HepG2 (cell line): ENCODE measurements around the gene PSPH. TPM values are rescaled to one million over a fixed set of nuclear protein-coding genes. Genes with fewer than 3 reads are reported as not detected.

ENCODE experiments used
- DPF2 ChIP-seq: sonication (generic); formaldehyde crosslinking; IDR thresholded peaks from 2 replicates; pipeline ENCODE4 v1.4.0; 2020; ENCODE audit warnings: mild to moderate bottlenecking, low read depth, missing genetic modification reagents, borderline replicate concordance
- ELF4 ChIP-seq: sonication (generic); formaldehyde crosslinking; IDR thresholded peaks from 2 replicates; pipeline ENCODE4 v1.5.0; 2020; ENCODE audit warnings: missing genetic modification reagents, mild to moderate bottlenecking, moderate library complexity, borderline replicate concordance
- FOXJ3 ChIP-seq: sonication (generic); formaldehyde crosslinking; IDR thresholded peaks from 2 replicates; pipeline ENCODE4 v1.4.0; 2020; ENCODE audit warnings: missing genetic modification reagents, mild to moderate bottlenecking, borderline replicate concordance
- HMG20B ChIP-seq: conservative IDR thresholded peaks from 2 replicates; pipeline ENCODE4 v1.6.1; 2016; ENCODE audit warnings: missing genetic modification reagents, missing compliant biosample characterization
- HOXA7 ChIP-seq: sonication (generic); formaldehyde crosslinking; IDR thresholded peaks from 2 replicates; pipeline ENCODE4 v1.8.1; 2022; ENCODE audit warnings: mild to moderate bottlenecking, missing genetic modification reagents, moderate library complexity
- HOXD1 ChIP-seq: sonication (generic); formaldehyde crosslinking; IDR thresholded peaks from 2 replicates; pipeline ENCODE4 v1.5.0; 2020; ENCODE audit warnings: missing genetic modification reagents
- KLF13 ChIP-seq: sonication (generic); formaldehyde crosslinking; IDR thresholded peaks from 2 replicates; pipeline ENCODE4 v1.4.0; 2020; ENCODE audit warnings: mild to moderate bottlenecking, missing genetic modification reagents
- LCORL ChIP-seq, 2 experiments: fragments of 450-650 bp in 1 of 2; sonication (generic) in 1 of 2; formaldehyde crosslinking in 1 of 2; IDR thresholded peaks; 2 replicates each; pipeline versions ENCODE4 v1.5.0 to v1.6.1; 2017 to 2020; ENCODE audit warnings: antibody characterized with exemption in 1 of 2, missing genetic modification reagents in 1 of 2
- PHF5A ChIP-seq: IDR thresholded peaks from one replicate; pipeline ENCODE4 v1.6.1; 2018; ENCODE audit warnings: low read depth, missing genetic modification reagents; ENCODE audit not compliant: unreplicated experiment
- SSRP1 ChIP-seq: IDR thresholded peaks from 2 replicates; pipeline ENCODE4 v1.6.1; 2016; ENCODE audit warnings: control low read depth
- TARDBP ChIP-seq: sonication (generic); formaldehyde crosslinking; IDR thresholded peaks from 2 replicates; pipeline ENCODE4 v1.8.0; 2022; ENCODE audit warnings: mild to moderate bottlenecking, missing genetic modification reagents
- U2AF1 ChIP-seq: fragments of 200-400 bp; formaldehyde crosslinking; optimal IDR thresholded peaks from 2 replicates; pipeline ENCODE3; 2017; ENCODE audit warnings: mild to moderate bottlenecking, low read depth, low read length
- YEATS2 ChIP-seq: sonication (generic); formaldehyde crosslinking; IDR thresholded peaks from 2 replicates; pipeline ENCODE4 v1.4.0; 2020; ENCODE audit warnings: missing genetic modification reagents, borderline replicate concordance
- ZFYVE20 ChIP-seq: sonication (generic); formaldehyde crosslinking; IDR thresholded peaks from 2 replicates; pipeline ENCODE4 v1.8.0; 2023; ENCODE audit warnings: low read depth, mild to moderate bottlenecking, moderate library complexity, missing genetic modification reagents, borderline replicate concordance
- ZKSCAN1 ChIP-seq: fragments of 150-350 bp; IDR thresholded peaks from 2 replicates; pipeline ENCODE4 v1.6.1; 2014; ENCODE audit warnings: low read length
- ZNF263 ChIP-seq: sonication (generic); formaldehyde crosslinking; IDR thresholded peaks from 2 replicates; pipeline ENCODE4 v1.4.0; 2020; ENCODE audit warnings: missing genetic modification reagents
- ZNF34 ChIP-seq: sonication (generic); formaldehyde crosslinking; IDR thresholded peaks from 2 replicates; pipeline ENCODE4 v1.4.0; 2020; ENCODE audit warnings: mild to moderate bottlenecking, missing genetic modification reagents, borderline replicate concordance
- ZNF382 ChIP-seq: sonication (generic); formaldehyde crosslinking; IDR thresholded peaks from 2 replicates; pipeline ENCODE4 v1.5.0; 2020; ENCODE audit warnings: missing genetic modification reagents, mild to moderate bottlenecking, borderline replicate concordance
- polyA plus RNA-seq, 8 experiments: library from polyadenylated mRNA; depleted of rRNA in 3 of 8; stranded (reverse) in 7 of 8; unstranded in 1 of 8; fragments of >200 nt; fragmentation: Illumina TruSeq in 4 of 8; extraction: Trizol in 4 of 8; gene quantifications; 2 replicates each; pipeline versions ENCODE4 v1.2.1 to v1.2.3, GENCODE V29; 2011 to 2016; ENCODE audit warnings: low read depth in 4 of 8, missing spikeins in 1 of 8, mixed read lengths in 1 of 8; ENCODE audit not compliant: insufficient read depth in 1 of 8
- total RNA-seq, 5 experiments: library from RNA; depleted of rRNA; stranded (reverse); fragments of >200 nt; fragmentation: Illumina TruSeq; extraction: Trizol; gene quantifications; 2 replicates each; pipeline ENCODE4 v1.2.3, GENCODE V29; 2016; ENCODE audit warnings: low read depth in 1 of 5
- TF ChIP-seq, protein P1 (sequence below): sonication (generic); formaldehyde crosslinking; IDR thresholded peaks from 2 replicates; pipeline ENCODE4 v1.9.0; 2021; ENCODE audit warnings: mild to moderate bottlenecking, missing genetic modification reagents
- TF ChIP-seq, protein P2 (sequence below): IDR thresholded peaks from 2 replicates; pipeline ENCODE4 v1.6.1; 2016; ENCODE audit warnings: missing genetic modification reagents, missing compliant biosample characterization
- TF ChIP-seq, protein P3 (sequence below): sonication (generic); formaldehyde crosslinking; IDR thresholded peaks from 2 replicates; pipeline ENCODE4 v1.8.1; 2022; ENCODE audit warnings: low read depth, mild to moderate bottlenecking, missing genetic modification reagents

The PSPH gene
- total and polyA plus RNA-seq, 2 of the 13 experiments (the other 11 are each of a cell fraction or from before 2014, with no cell fraction given): 85.5 to 124 TPM

DNA sequence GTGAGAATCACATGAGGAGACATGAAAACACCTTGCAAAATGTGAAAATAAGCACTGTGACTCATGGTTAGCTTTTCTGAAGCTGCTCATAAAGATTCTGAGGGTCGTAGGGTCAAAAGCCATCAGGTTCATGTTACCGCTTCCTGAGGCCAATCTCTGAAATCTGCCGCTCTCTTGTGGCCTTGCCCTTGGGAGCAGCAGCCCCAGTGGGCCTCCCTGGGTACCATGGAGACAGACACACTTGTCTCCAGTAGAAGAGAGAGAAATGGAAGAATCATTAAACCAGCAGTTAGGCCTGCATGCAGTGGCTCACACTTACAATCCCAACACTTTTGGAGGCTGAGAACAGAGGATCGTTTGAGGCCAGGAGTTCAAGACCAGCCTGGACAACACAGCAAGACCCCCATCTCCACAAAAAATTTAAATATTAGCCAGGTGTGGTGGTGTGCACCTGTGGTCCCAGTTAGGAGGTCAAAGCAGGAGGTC lies 44.0 kb downstream of the PSPH start (continued):
- TF ChIP-seq, protein P1, sequence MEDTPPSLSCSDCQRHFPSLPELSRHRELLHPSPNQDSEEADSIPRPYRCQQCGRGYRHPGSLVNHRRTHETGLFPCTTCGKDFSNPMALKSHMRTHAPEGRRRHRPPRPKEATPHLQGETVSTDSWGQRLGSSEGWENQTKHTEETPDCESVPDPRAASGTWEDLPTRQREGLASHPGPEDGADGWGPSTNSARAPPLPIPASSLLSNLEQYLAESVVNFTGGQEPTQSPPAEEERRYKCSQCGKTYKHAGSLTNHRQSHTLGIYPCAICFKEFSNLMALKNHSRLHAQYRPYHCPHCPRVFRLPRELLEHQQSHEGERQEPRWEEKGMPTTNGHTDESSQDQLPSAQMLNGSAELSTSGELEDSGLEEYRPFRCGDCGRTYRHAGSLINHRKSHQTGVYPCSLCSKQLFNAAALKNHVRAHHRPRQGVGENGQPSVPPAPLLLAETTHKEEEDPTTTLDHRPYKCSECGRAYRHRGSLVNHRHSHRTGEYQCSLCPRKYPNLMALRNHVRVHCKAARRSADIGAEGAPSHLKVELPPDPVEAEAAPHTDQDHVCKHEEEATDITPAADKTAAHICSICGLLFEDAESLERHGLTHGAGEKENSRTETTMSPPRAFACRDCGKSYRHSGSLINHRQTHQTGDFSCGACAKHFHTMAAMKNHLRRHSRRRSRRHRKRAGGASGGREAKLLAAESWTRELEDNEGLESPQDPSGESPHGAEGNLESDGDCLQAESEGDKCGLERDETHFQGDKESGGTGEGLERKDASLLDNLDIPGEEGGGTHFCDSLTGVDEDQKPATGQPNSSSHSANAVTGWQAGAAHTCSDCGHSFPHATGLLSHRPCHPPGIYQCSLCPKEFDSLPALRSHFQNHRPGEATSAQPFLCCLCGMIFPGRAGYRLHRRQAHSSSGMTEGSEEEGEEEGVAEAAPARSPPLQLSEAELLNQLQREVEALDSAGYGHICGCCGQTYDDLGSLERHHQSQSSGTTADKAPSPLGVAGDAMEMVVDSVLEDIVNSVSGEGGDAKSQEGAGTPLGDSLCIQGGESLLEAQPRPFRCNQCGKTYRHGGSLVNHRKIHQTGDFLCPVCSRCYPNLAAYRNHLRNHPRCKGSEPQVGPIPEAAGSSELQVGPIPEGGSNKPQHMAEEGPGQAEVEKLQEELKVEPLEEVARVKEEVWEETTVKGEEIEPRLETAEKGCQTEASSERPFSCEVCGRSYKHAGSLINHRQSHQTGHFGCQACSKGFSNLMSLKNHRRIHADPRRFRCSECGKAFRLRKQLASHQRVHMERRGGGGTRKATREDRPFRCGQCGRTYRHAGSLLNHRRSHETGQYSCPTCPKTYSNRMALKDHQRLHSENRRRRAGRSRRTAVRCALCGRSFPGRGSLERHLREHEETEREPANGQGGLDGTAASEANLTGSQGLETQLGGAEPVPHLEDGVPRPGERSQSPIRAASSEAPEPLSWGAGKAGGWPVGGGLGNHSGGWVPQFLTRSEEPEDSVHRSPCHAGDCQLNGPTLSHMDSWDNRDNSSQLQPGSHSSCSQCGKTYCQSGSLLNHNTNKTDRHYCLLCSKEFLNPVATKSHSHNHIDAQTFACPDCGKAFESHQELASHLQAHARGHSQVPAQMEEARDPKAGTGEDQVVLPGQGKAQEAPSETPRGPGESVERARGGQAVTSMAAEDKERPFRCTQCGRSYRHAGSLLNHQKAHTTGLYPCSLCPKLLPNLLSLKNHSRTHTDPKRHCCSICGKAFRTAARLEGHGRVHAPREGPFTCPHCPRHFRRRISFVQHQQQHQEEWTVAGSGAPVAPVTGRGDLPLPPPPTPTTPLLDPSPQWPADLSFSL (CRISPR knock-in tag): no peak
- TF ChIP-seq ZKSCAN1: no peak
- TF ChIP-seq HOXA7 (CRISPR knock-in tag): no peak
- no peak for TF ChIP-seq ELF4 (CRISPR knock-in tag)
- TF ChIP-seq YEATS2: peak; percentile 58; the same call in 1 of the 2 replicates
- 0 out of 2 replicates have a peak, but pooled peaks have one; percentile 48 for TF ChIP-seq HOXD1
- TF ChIP-seq, protein P2, sequence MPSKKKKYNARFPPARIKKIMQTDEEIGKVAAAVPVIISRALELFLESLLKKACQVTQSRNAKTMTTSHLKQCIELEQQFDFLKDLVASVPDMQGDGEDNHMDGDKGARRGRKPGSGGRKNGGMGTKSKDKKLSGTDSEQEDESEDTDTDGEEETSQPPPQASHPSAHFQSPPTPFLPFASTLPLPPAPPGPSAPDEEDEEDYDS: peak; percentile 35; the same call in 1 of the 2 replicates
- TF ChIP-seq FOXJ3 (CRISPR knock-in tag): peak; percentile 82
- TF ChIP-seq KLF13 (CRISPR knock-in tag): no peak
- peak; percentile 91 for TF ChIP-seq TARDBP (CRISPR knock-in tag)
- no peak for TF ChIP-seq LCORL (IDR thresholded peaks at IDR 0.05)
- peak; percentile 86 for TF ChIP-seq LCORL (CRISPR knock-in tag; IDR thresholded peaks at IDR 0.05)
- peak; percentile 90 for TF ChIP-seq HMG20B (CRISPR knock-in tag)
- TF ChIP-seq, protein P3, sequence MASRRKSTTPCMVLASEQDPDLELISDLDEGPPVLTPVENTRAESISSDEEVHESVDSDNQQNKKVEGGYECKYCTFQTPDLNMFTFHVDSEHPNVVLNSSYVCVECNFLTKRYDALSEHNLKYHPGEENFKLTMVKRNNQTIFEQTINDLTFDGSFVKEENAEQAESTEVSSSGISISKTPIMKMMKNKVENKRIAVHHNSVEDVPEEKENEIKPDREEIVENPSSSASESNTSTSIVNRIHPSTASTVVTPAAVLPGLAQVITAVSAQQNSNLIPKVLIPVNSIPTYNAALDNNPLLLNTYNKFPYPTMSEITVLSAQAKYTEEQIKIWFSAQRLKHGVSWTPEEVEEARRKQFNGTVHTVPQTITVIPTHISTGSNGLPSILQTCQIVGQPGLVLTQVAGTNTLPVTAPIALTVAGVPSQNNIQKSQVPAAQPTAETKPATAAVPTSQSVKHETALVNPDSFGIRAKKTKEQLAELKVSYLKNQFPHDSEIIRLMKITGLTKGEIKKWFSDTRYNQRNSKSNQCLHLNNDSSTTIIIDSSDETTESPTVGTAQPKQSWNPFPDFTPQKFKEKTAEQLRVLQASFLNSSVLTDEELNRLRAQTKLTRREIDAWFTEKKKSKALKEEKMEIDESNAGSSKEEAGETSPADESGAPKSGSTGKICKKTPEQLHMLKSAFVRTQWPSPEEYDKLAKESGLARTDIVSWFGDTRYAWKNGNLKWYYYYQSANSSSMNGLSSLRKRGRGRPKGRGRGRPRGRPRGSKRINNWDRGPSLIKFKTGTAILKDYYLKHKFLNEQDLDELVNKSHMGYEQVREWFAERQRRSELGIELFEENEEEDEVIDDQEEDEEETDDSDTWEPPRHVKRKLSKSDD (CRISPR knock-in tag): no peak
- TF ChIP-seq ZFYVE20 (CRISPR knock-in tag): no peak
- TF ChIP-seq DPF2 (CRISPR knock-in tag): peak; percentile 78; the same call in 1 of the 2 replicates
- no peak for TF ChIP-seq U2AF1
- no peak; the same call in 1 of the 2 replicates for TF ChIP-seq SSRP1 (CRISPR knock-in tag)
- TF ChIP-seq ZNF263: no peak
- TF ChIP-seq PHF5A (CRISPR knock-in tag): peak; percentile 79
- no peak for TF ChIP-seq ZNF34
- TF ChIP-seq ZNF382 (CRISPR knock-in tag): no peak
